Tibial artery (tissue), 4 donors: ENCODE results near the gene EIF2AK3.

Experiments used
- DNase-seq, 2 donors: peaks; one replicate each; pipeline ENCODE4 v3.0.0-alpha.2; 2019
- H3K27ac ChIP-seq, 2 donors: fragments of 200-600 bp; sonication (generic) in 1 of 2; 1 replicate in 1 of 2; 2 replicates in 1 of 2; pipeline ENCODE4 v1.5.1; 2018 to 2019; ENCODE audit warnings: mild to moderate bottlenecking in 1 of 2
- H3K27me3 ChIP-seq, 2 donors: fragments of 200-600 bp; sonication (generic) in 1 of 2; one replicate each; pipeline versions ENCODE4 v1.5.1 to v1.6.0; 2016 to 2019
- H3K36me3 ChIP-seq, 3 donors: fragments of 200-600 bp; sonication (generic) in 2 of 3; one replicate each; pipeline ENCODE4 v1.5.1; 2016 to 2019; ENCODE audit warnings: mild to moderate bottlenecking in 2 of 3
- H3K4me1 ChIP-seq, 4 donors: fragments of 200-600 bp; sonication (generic) in 2 of 4; 1 replicate in 3 of 4; 2 replicates in 1 of 4; pipeline ENCODE4 v1.5.1; 2016 to 2019
- H3K4me3 ChIP-seq, 2 donors: fragments of 200-600 bp; sonication (generic) in 1 of 2; 1 replicate in 1 of 2; 2 replicates in 1 of 2; pipeline ENCODE4 v1.5.1; 2018 to 2019; ENCODE audit warnings: mild to moderate bottlenecking in 2 of 2
- H3K9me3 ChIP-seq, 3 donors: fragments of 200-600 bp; sonication (generic) in 1 of 3; one replicate each; pipeline ENCODE4 v1.5.1; 2016 to 2019
- intact Hi-C: fragments of 100-400 bp; cut with DNase I; formaldehyde crosslinking; loops from one replicate; pipeline ENCODE4 v1.15.0; 2023; ENCODE audit warnings: low total_unique reads
- TF ChIP-seq, protein P1 (sequence below), 2 experiments: fragments of 200-600 bp in 1 of 2; fragments of 450-650 bp in 1 of 2; IDR thresholded peaks; one replicate each; pipeline ENCODE4 v1.5.1; 2017 to 2019; ENCODE audit warnings: antibody characterized with exemption in 2 of 2, mild to moderate bottlenecking in 1 of 2, moderate library complexity in 1 of 2

EIF2AK3 gene

DNA sequence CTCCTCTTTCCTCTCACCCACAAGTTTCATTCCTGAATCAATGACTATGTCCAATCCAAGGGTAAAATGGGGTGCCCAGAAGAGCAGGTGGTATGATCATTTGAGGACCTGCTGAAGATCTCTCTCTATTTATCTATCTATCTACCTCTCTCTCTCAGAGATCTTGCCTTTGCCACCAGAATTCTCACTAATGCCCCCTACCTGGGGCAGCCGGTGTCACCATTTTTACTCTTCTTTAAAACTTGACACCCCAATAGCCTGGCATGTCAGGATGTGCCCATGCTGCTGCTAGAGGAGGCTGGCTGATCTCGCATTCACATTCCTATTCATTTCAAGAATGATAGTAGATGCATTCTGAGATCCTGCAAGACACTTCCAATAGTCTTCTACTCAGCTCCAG lies 40.0 kb upstream of the EIF2AK3 start:
- no peaks in the 10 kb centered on the region for H3K9me3 ChIP-seq
- DNase-seq = no peak
- intact Hi-C loops = no loop called here

DNA sequence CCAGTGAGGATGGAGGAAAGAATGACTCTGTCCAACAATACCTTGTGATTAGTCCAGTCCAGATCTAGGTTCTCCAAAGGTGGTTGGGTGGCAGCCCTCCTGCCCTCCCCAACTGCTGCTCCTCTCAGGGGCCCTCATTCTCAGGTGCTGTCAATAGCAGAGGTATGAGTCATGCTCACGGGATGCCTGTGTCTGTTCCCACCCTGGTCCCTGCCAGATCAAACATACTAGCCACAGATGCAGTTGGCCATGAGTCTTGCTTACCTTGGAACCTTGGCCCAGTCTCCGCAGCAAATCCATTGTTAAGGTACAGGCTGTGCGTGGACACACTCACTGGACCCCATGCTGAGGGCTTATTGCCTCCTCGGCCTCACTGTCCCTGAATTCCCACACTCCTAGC lies 39.3 kb upstream of the EIF2AK3 start:
- TF ChIP-seq, protein P1, sequence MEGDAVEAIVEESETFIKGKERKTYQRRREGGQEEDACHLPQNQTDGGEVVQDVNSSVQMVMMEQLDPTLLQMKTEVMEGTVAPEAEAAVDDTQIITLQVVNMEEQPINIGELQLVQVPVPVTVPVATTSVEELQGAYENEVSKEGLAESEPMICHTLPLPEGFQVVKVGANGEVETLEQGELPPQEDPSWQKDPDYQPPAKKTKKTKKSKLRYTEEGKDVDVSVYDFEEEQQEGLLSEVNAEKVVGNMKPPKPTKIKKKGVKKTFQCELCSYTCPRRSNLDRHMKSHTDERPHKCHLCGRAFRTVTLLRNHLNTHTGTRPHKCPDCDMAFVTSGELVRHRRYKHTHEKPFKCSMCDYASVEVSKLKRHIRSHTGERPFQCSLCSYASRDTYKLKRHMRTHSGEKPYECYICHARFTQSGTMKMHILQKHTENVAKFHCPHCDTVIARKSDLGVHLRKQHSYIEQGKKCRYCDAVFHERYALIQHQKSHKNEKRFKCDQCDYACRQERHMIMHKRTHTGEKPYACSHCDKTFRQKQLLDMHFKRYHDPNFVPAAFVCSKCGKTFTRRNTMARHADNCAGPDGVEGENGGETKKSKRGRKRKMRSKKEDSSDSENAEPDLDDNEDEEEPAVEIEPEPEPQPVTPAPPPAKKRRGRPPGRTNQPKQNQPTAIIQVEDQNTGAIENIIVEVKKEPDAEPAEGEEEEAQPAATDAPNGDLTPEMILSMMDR (IDR thresholded peaks at IDR 0.05) = no peak
- Histone ChIP-seq H3K27ac (no peak overlapping the region), H3K4me1 (no peaks in the 10 kb centered on the region), H3K27me3 (no peaks in the 10 kb centered on the region), H3K36me3 (no peaks in the 10 kb centered on the region), H3K9me3 (no peaks in the 10 kb centered on the region), H3K4me3 (no peak overlapping the region)
- intact Hi-C loops = no loop called here
- no peak for DNase-seq

More for the DNA sequence above, 40.0 kb upstream of the EIF2AK3 start:
- Histone ChIP-seq H3K4me1 (no peaks in the 10 kb centered on the region), H3K27ac (no peak overlapping the region), H3K27me3 (no peaks in the 10 kb centered on the region), H3K36me3 (no peaks in the 10 kb centered on the region), H3K4me3 (no peak overlapping the region)
- TF ChIP-seq, protein P1 (IDR thresholded peaks at IDR 0.05) = no peak

DNA sequence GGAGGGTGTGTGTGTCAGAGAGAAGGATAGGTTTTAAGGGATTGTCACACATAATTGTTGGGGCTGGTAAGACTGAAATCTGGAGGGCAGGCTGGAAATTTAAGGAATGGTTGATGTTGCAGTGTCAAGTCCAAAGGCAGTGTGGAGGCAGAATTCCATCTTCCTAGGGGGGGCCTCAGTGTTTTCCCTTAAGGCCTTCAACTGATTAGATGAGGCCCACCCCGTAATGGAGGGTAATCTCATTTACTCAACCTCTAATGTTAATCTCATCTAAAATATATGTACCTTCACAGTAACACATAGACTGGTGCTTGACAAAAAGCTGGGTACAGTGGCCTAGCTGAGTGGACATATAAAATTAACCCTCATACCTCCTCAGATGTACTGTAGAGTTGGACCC lies 33.4 kb upstream of the EIF2AK3 start:
- intact Hi-C loops = no loop called here
- no peak overlapping the region for H3K4me3 ChIP-seq

DNA sequence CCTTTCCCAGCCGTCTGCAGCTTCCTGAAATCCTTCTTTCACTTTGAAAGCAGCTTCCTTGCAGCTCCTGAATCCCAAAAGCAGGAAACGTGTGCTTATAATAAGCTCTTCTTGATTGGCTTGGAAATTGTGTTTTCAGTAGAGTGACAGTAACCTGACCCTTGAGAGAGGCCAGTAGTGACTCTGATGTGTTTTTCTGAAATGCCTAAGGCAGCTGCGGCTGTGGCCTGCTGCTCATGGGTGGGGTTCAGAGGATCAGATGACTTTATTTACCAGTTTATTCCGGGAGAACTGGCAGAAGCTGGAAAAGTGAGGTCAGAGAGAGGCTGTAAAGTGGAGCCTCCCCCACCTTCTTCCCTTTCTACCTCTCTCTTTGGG lies 32.3 kb upstream of the EIF2AK3 start:
- TF ChIP-seq, protein P1 (IDR thresholded peaks at IDR 0.05) = no peak
- Histone ChIP-seq H3K36me3 (no peaks in the 10 kb centered on the region), H3K9me3 (no peaks in the 10 kb centered on the region), H3K4me1 (peaks cover 0 to 19% (median 0%) of the 10 kb centered on the region in 4 donors), H3K27ac (peak overlapping the region; percentile 29 to 53), H3K27me3 (no peaks in the 10 kb centered on the region), H3K4me3 (no peak overlapping the region)
- intact Hi-C loops = no loop called here
- peak; percentile 60 to 70 for DNase-seq

More for the DNA sequence above, 33.4 kb upstream of the EIF2AK3 start:
- Histone ChIP-seq H3K27ac (peak overlapping the region in 1 of 2 donors; percentile 53), H3K27me3 (no peaks in the 10 kb centered on the region), H3K36me3 (no peaks in the 10 kb centered on the region), H3K9me3 (no peaks in the 10 kb centered on the region), H3K4me1 (peaks cover 0 to 19% (median 0%) of the 10 kb centered on the region in 4 donors)
- TF ChIP-seq, protein P1 (IDR thresholded peaks at IDR 0.05) = no peak
- DNase-seq = no peak

DNA sequence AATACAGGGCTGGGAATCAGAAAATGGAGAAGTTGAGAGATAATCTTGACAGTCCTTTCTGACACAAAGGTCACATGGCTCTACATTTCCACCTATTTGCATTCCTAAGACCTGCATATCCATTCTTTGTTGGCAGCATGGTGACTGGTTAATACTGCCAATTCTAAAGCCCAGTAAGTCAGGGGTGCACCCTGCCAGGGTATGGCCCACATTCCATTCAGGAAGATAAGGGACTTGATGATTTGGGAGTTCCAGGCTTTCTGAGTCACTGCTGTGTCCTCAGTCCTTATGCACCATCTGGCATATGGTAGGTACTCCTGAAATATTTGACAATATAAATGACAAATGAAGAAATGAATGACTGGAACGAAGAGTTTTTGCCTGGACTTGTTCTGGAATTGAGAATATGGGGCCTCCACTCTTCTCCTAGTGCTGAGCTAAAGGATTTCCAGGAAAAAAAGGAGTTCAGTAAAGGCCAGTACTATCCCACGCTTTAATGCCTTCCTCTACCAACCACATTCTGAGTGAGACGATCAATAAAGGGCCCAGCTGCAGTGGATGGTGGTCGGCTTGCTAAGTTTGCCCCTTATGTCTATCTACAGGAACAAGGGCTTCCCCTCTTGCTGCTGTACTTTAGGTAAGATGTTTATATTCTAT lies 31.7 kb upstream of the EIF2AK3 start:
- Histone ChIP-seq H3K27me3 (no peaks in the 10 kb centered on the region), H3K36me3 (no peaks in the 10 kb centered on the region), H3K4me1 (peaks cover 0 to 19% (median 0%) of the 10 kb centered on the region in 4 donors), H3K4me3 (no peak overlapping the region), H3K27ac (peak overlapping the region; percentile 29 to 53), H3K9me3 (no peaks in the 10 kb centered on the region)
- TF ChIP-seq, protein P1 (IDR thresholded peaks at IDR 0.05) = no peak
- intact Hi-C loops = no loop called here
- no peak for DNase-seq
